Measurements from ENCODE around the gene RAP1GAP2. TPM values are rescaled to one million over a fixed set of nuclear protein-coding genes. Genes with fewer than 3 reads are reported as not detected.

Gene RAP1GAP2
- total RNA-seq, 1 donor from 2014 or later = 17.0 TPM

GRCh38 chr17:2874189-2874686 is 78.0 kb downstream of the RAP1GAP2 start:
- no peak overlapping the region for H3K4me3 ChIP-seq
- H3K27ac ChIP-seq = no peak overlapping the region
- no peaks in the 10 kb centered on the region for H3K4me1 ChIP-seq
- H3K36me3 ChIP-seq = no peaks in the 10 kb centered on the region
- intact Hi-C loops (cut with DNase I) = no loop called here
- no peaks in the 10 kb centered on the region for H3K9me3 ChIP-seq
- ATAC-seq (peak; percentile 79 to 91), DNase-seq (no peak)
- H3K27me3 ChIP-seq (ENCODE audit: low read depth) = peaks cover 8% of the 10 kb centered on the region
- TF ChIP-seq CTCF (IDR thresholded peaks at IDR 0.05) = no peak

GRCh38 chr17:2875608-2876007 is 79.4 kb downstream of the RAP1GAP2 start:
- intact Hi-C loops (cut with DNase I) = no loop called here
- no peak overlapping the region for H3K27ac ChIP-seq
- H3K4me1 ChIP-seq = no peaks in the 10 kb centered on the region
- no peak for TF ChIP-seq CTCF (IDR thresholded peaks at IDR 0.05)
- H3K36me3 ChIP-seq = no peaks in the 10 kb centered on the region
- ATAC-seq (no peak), DNase-seq (no peak)
- no peaks in the 10 kb centered on the region for H3K9me3 ChIP-seq
- peaks cover 6% of the 10 kb centered on the region for H3K27me3 ChIP-seq (ENCODE audit: low read depth)
- no peak overlapping the region for H3K4me3 ChIP-seq

GRCh38 chr17:2876467-2876866 is 80.2 kb downstream of the RAP1GAP2 start:
- no peak for TF ChIP-seq CTCF (IDR thresholded peaks at IDR 0.05)
- Histone ChIP-seq H3K27me3 (ENCODE audit: low read depth) (no peaks in the 10 kb centered on the region), H3K27ac (no peak overlapping the region), H3K36me3 (no peaks in the 10 kb centered on the region), H3K9me3 (no peaks in the 10 kb centered on the region), H3K4me3 (no peak overlapping the region), H3K4me1 (no peaks in the 10 kb centered on the region)
- ATAC-seq (no peak), DNase-seq (no peak)
- intact Hi-C loops (cut with DNase I) = no loop called here

GRCh38 chr17:2878751-2879254 is 82.6 kb downstream of the RAP1GAP2 start:
- Histone ChIP-seq H3K4me3 (no peak overlapping the region), H3K36me3 (no peaks in the 10 kb centered on the region), H3K9me3 (no peaks in the 10 kb centered on the region), H3K27me3 (ENCODE audit: low read depth) (no peaks in the 10 kb centered on the region), H3K27ac (no peak overlapping the region), H3K4me1 (no peaks in the 10 kb centered on the region)
- intact Hi-C loops (cut with DNase I) = no loop called here
- ATAC-seq = no peak
- no peak for TF ChIP-seq CTCF (IDR thresholded peaks at IDR 0.05)
- no peak for DNase-seq

GRCh38 chr17:2880050-2880449 is 83.8 kb downstream of the RAP1GAP2 start:
- Histone ChIP-seq H3K27me3 (ENCODE audit: low read depth) (no peaks in the 10 kb centered on the region), H3K36me3 (no peaks in the 10 kb centered on the region), H3K4me1 (no peaks in the 10 kb centered on the region), H3K27ac (no peak overlapping the region), H3K4me3 (no peak overlapping the region), H3K9me3 (no peaks in the 10 kb centered on the region)
- no peak for TF ChIP-seq CTCF (IDR thresholded peaks at IDR 0.05)
- intact Hi-C loops (cut with DNase I) = no loop called here
- DNase-seq (no peak), ATAC-seq (no peak)

Measured in lower lobe of right lung (tissue), 2 donors.